ENCODE data around the gene CITED1. TPM values are rescaled to one million over a fixed set of nuclear protein-coding genes. Genes with fewer than 3 reads are reported as not detected.

CITED1 gene
- total and polyA plus RNA-seq, 2 of the 4 experiments (the other 2 are of a cell fraction), result 0.18 to 0.24 TPM

DNA sequence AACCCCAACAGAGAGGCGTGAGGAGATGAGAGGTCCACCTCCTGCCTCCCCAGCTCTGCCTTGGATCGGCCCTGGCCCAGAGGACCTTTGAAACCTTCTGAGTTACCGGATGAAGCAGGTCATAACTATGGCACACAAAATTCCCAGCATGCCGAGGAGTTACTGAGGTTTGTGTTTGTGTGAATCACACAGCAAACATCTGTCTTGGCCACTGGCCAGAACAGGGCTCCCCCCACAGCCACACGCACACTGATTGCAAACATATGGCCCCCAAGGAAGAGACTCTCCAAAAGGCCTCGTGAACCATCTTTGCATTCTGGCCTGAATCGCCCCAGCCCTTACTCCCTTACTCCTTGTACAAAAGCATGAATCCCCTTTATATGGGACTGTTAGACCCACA lies 47.5 kb downstream of the CITED1 start:
- peak overlapping the region; percentile 30 for H3K27ac ChIP-seq (ENCODE audit: insufficient read depth, low read length)
- H3K4me1 ChIP-seq (ENCODE audit: control insufficient read depth, insufficient read depth, low read length), result peaks cover 8% of the 10 kb centered on the region
- no peak overlapping the region for H3K4me2 ChIP-seq (ENCODE audit: low read depth, low read length)
- no peaks in the 10 kb centered on the region for H3K9me3 ChIP-seq (ENCODE audit: control insufficient read depth, insufficient read depth, low read length)
- no TSS peak for BruUV-seq (replicated peaks)
- ChIA-PET POLR2A (ENCODE audit: unreplicated experiment) (interaction anchor here (1.1 kb wide), 1 partner anchor 11 kb away, joined by 3 read pairs; no protein-coding TSS in a partner anchor), CTCF (no interaction called here)
- H3K36me3 ChIP-seq (ENCODE audit: control insufficient read depth, insufficient read depth, low read length), result no peaks in the 10 kb centered on the region
- H2BK15ac ChIP-seq (ENCODE audit: low read depth, low read length), result peak overlapping the region; percentile 76; the same call in 2 of the 3 replicates
- intact Hi-C loops (cut with micrococcal nuclease), result loop anchor here (10.0 kb wide), 1 partner anchor 217 kb away; no protein-coding TSS in a partner anchor
- H3K4ac ChIP-seq (ENCODE audit: low read depth, low read length), result peak overlapping the region; percentile 92
- peak overlapping the region; percentile 74 for H2AK9ac ChIP-seq (replicated peaks; ENCODE audit: low read depth, low read length, poor library complexity)
- H3K27me3 ChIP-seq (ENCODE audit: control insufficient read depth, insufficient read depth, low read length), result peaks cover 28% of the 10 kb centered on the region
- H3K14ac ChIP-seq (replicated peaks; ENCODE audit: low read depth, low read length), result peak overlapping the region; percentile 84
- H2AK5ac ChIP-seq (ENCODE audit: low read depth, low read length), result peak overlapping the region; percentile 51
- H2BK120ac ChIP-seq (ENCODE audit: low read depth, low read length), result peak overlapping the region; percentile 91
- H4K20me1 ChIP-seq (ENCODE audit: insufficient read depth, low read length), result no peaks in the 10 kb centered on the region
- H3K23ac ChIP-seq (ENCODE audit: low read depth, low read length), result peak overlapping the region; percentile 75; the same call in 1 of the 2 replicates
- H4K5ac ChIP-seq (ENCODE audit: low read depth, low read length), result peak overlapping the region; percentile 88
- no peak overlapping the region for H3K56ac ChIP-seq (ENCODE audit: extremely low read depth, insufficient read depth, low read length)
- DNase-seq, result peak; percentile 84
- H2BK20ac ChIP-seq (ENCODE audit: low read depth, low read length), result peak overlapping the region; percentile 88
- in situ Hi-C loops (cut with MboI; ENCODE audit: low sequenced_read_pairs), result no loop called here
- peak overlapping the region; percentile 84 for H2AFZ ChIP-seq (replicated peaks; ENCODE audit: low read length, poor library complexity)
- H2BK5ac ChIP-seq (ENCODE audit: low read depth, low read length, poor library complexity, severe bottlenecking), result peak overlapping the region; percentile 87
- H3K79me1 ChIP-seq (ENCODE audit: low read depth in 1 of 2, low read length in 2 of 2), result no peaks in the 10 kb centered on the region
- WGBS, 2 experiments (ENCODE audit: extremely low coverage in 2 of 2, insufficient read length in 1 of 2), result 56% methylated on average over 4 of the region's 7 CpGs; no CpG with 5 or more reads in 1 of the 2 experiments
- peak overlapping the region; percentile 80 for H3K18ac ChIP-seq (ENCODE audit: low read depth, low read length)
- peak overlapping the region; percentile 77 for H4K91ac ChIP-seq (ENCODE audit: insufficient read depth, low read depth, low read length)
- peak; percentile 89 for ATAC-seq (ENCODE audit: low read depth)
- peaks cover 9% of the 10 kb centered on the region for H3K9me1 ChIP-seq (ENCODE audit: insufficient read depth, low read length)
- TF ChIP-seq CHD1 (IDR thresholded peaks at IDR 0.05; ENCODE audit: low read depth, low read length) (no peak), BHLHE40 (IDR thresholded peaks at IDR 0.05; ENCODE audit: low read depth, low read length) (no peak), POLR2A (IDR thresholded peaks at IDR 0.05; ENCODE audit: low read depth, low read length) (no peak), SMC3 (IDR thresholded peaks at IDR 0.05; ENCODE audit: low read depth, low read length) (no peak), RAD21 (IDR thresholded peaks at IDR 0.05; ENCODE audit: low read length) (no peak), FOS (IDR thresholded peaks at IDR 0.05; ENCODE audit: low read depth, low read length) (no peak), MAZ (IDR thresholded peaks at IDR 0.05; ENCODE audit: borderline replicate concordance, low read depth, low read length) (no peak), NFE2L2 (IDR thresholded peaks at IDR 0.05; ENCODE audit: low read depth, low read length) (no peak), MAFK (IDR thresholded peaks at IDR 0.05; ENCODE audit: low read depth, low read length) (no peak), MXI1 (IDR thresholded peaks at IDR 0.05; ENCODE audit: borderline replicate concordance, low read depth, low read length) (no peak)
- TF ChIP-seq, protein P1, sequence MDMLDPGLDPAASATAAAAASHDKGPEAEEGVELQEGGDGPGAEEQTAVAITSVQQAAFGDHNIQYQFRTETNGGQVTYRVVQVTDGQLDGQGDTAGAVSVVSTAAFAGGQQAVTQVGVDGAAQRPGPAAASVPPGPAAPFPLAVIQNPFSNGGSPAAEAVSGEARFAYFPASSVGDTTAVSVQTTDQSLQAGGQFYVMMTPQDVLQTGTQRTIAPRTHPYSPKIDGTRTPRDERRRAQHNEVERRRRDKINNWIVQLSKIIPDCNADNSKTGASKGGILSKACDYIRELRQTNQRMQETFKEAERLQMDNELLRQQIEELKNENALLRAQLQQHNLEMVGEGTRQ (IDR thresholded peaks at IDR 0.05; ENCODE audit: low read depth, low read length), result no peak
- TF ChIP-seq, protein P2, sequence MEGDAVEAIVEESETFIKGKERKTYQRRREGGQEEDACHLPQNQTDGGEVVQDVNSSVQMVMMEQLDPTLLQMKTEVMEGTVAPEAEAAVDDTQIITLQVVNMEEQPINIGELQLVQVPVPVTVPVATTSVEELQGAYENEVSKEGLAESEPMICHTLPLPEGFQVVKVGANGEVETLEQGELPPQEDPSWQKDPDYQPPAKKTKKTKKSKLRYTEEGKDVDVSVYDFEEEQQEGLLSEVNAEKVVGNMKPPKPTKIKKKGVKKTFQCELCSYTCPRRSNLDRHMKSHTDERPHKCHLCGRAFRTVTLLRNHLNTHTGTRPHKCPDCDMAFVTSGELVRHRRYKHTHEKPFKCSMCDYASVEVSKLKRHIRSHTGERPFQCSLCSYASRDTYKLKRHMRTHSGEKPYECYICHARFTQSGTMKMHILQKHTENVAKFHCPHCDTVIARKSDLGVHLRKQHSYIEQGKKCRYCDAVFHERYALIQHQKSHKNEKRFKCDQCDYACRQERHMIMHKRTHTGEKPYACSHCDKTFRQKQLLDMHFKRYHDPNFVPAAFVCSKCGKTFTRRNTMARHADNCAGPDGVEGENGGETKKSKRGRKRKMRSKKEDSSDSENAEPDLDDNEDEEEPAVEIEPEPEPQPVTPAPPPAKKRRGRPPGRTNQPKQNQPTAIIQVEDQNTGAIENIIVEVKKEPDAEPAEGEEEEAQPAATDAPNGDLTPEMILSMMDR (conservative IDR thresholded peaks at IDR 0.05; ENCODE audit: low read depth, low read length), result no peak
- peak overlapping the region; percentile 76 to 88; a peak in 3 of 4 replicates for H4K8ac ChIP-seq (ENCODE audit: low read depth in 2 of 2, low read length in 2 of 2)
- dilution Hi-C loops (cut with HindIII; ENCODE audit: low sequenced_read_pairs, unreplicated experiment), result no loop called here
- H3K9ac ChIP-seq (ENCODE audit: low read depth, low read length), result no peak overlapping the region
- no peak overlapping the region for H3K4me3 ChIP-seq (ENCODE audit: insufficient read depth, low read depth, low read length)
